ENCODE measurements around the gene KRI1. TPM values are rescaled to one million over a fixed set of nuclear protein-coding genes. Genes with fewer than 3 reads are reported as not detected.

KRI1 gene
- polyA plus RNA-seq, 3 donors = 3.9 to 21.0 (median 6.1) TPM

DNA sequence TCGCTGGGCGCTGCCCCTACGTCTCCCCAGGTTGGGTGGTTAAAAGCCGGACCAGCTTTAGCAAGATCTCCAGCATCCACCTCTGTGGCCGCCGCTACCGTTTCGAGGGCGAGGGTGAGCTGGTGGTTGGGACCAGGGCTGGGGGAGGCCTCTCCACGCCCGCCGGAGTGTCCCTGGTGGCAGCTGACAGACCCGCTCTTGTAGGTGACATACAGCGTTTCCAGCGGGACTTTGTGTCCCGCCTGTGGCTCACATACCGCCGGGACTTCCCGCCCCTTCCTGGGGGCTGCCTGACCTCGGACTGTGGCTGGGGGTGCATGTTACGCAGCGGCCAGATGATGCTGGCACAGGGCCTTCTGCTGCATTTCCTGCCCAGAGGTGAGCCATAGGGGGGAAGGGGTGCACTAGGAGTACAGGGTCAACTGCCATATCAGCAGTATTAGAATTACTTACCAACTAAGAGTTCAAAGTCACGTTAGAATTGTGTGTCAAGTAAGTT is 21.0 kb downstream of the KRI1 start:
- Histone ChIP-seq H3K27me3 (ENCODE audit: control insufficient read depth in 2 of 2, insufficient read depth in 2 of 2, low read length in 2 of 2) (no peaks in the 10 kb centered on the region), H3K9ac (ENCODE audit: insufficient read depth, low read length, poor library complexity, severe bottlenecking) (peak overlapping the region; percentile 88), H3K9me3 (replicated peaks in 1 of 2; ENCODE audit: control insufficient read depth in 1 of 2, insufficient read depth in 1 of 2, low read length in 2 of 2) (no peaks in the 10 kb centered on the region), H4K20me1 (ENCODE audit: insufficient read depth, low read length) (peaks cover 16% of the 10 kb centered on the region), H3K4me3 (replicated peaks in 1 of 3; ENCODE audit: low read depth in 2 of 3, low read length in 3 of 3) (peak overlapping the region in 2 of 3 experiments; percentile 80 to 95), H3K27ac (ENCODE audit: low read depth in 1 of 2, low read length in 2 of 2) (no peak overlapping the region), H2AFZ (ENCODE audit: insufficient read depth, low read depth, low read length, poor library complexity, severe bottlenecking) (no peak overlapping the region), H3K79me2 (ENCODE audit: insufficient read depth, low read length) (peaks cover 30% of the 10 kb centered on the region), H3K4me1 (ENCODE audit: control insufficient read depth in 1 of 2, insufficient read depth in 2 of 2, low read length in 2 of 2) (peaks cover 17 to 21% of the 10 kb centered on the region in 2 donors), H3K36me3 (replicated peaks in 1 of 2; ENCODE audit: control insufficient read depth in 1 of 2, insufficient read depth in 2 of 2, low read length in 2 of 2) (peaks cover 23 to 31% of the 10 kb centered on the region in 2 donors), H3K4me2 (replicated peaks; ENCODE audit: extremely low read depth, low read length, poor library complexity, severe bottlenecking) (peak overlapping the region; percentile 89)
- peaks cover 2 to 6% (median 3%) of the 10 kb centered on the region in 3 donors for H3K27me3 Mint-ChIP-seq (ENCODE audit: low read depth in 3 of 3)
- H3K4me3 Mint-ChIP-seq = peak overlapping the region; percentile 84 to 90
- H3K36me3 Mint-ChIP-seq = peaks cover 20 to 28% of the 10 kb centered on the region in 2 donors
- intact Hi-C loops (cut with micrococcal nuclease) = loop anchor here in 1 of 2 donors (2.0 to 5.0 kb wide), 2 partner anchors 16 to 152 kb away; no protein-coding TSS in a partner anchor
- 47% methylated on average over 16 of the region's 23 CpGs for WGBS (ENCODE audit: insufficient coverage)
- peak overlapping the region in 3 of 7 donors; percentile 72 to 89 (median 88) for H3K27ac Mint-ChIP-seq
- H3K4me1 Mint-ChIP-seq = peaks cover 18% of the 10 kb centered on the region
- no peak for TF ChIP-seq CTCF (IDR thresholded peaks at IDR 0.05)
- H3K9me3 Mint-ChIP-seq = peaks cover 0 to 3% (median 0%) of the 10 kb centered on the region in 7 donors
- no peak for DNase-seq

- H3K27me3 ChIP-seq (ENCODE audit: control insufficient read depth in 2 of 2, insufficient read depth in 2 of 2, low read length in 2 of 2) = no peaks in the 10 kb centered on the region
- H3K36me3 ChIP-seq (replicated peaks in 1 of 2; ENCODE audit: control insufficient read depth in 1 of 2, insufficient read depth in 2 of 2, low read length in 2 of 2) = peaks cover 21 to 26% of the 10 kb centered on the region in 2 donors
- Mint-ChIP-seq H3K36me3 (peaks cover 18 to 23% of the 10 kb centered on the region in 2 donors), H3K27ac (peak overlapping the region in 6 of 7 donors; percentile 35 to 89 (median 76)), H3K4me1 (peaks cover 21% of the 10 kb centered on the region), H3K9me3 (peaks cover 0 to 3% (median 0%) of the 10 kb centered on the region in 7 donors), H3K4me3 (peak overlapping the region; percentile 84 to 90), H3K27me3 (ENCODE audit: low read depth in 3 of 3) (peaks cover 2 to 6% (median 5%) of the 10 kb centered on the region in 3 donors)
- peak overlapping the region; percentile 95 for H2AFZ ChIP-seq (ENCODE audit: insufficient read depth, low read depth, low read length, poor library complexity, severe bottlenecking)
- peaks cover 30% of the 10 kb centered on the region for H3K79me2 ChIP-seq (ENCODE audit: insufficient read depth, low read length)
- peak overlapping the region; percentile 89 for H3K4me2 ChIP-seq (replicated peaks; ENCODE audit: extremely low read depth, low read length, poor library complexity, severe bottlenecking)
- WGBS (ENCODE audit: insufficient coverage) = 16% methylated on average over 9 of the region's 22 CpGs
- intact Hi-C loops (cut with micrococcal nuclease) = loop anchor here in 1 of 2 donors (2.0 to 5.0 kb wide), 2 partner anchors 17 to 153 kb away; no protein-coding TSS in a partner anchor
- H3K27ac ChIP-seq (ENCODE audit: low read depth in 1 of 2, low read length in 2 of 2) = peak overlapping the region; percentile 28 to 83
- H3K4me1 ChIP-seq (ENCODE audit: control insufficient read depth in 1 of 2, insufficient read depth in 2 of 2, low read length in 2 of 2) = peaks cover 19 to 27% of the 10 kb centered on the region in 2 donors
- no peak for TF ChIP-seq CTCF (IDR thresholded peaks at IDR 0.05)
- peaks cover 16% of the 10 kb centered on the region for H4K20me1 ChIP-seq (ENCODE audit: insufficient read depth, low read length)
- H3K4me3 ChIP-seq (replicated peaks in 1 of 3; ENCODE audit: low read depth in 2 of 3, low read length in 3 of 3) = peak overlapping the region; percentile 76 to 95 (median 80)
- peak overlapping the region; percentile 88 for H3K9ac ChIP-seq (ENCODE audit: insufficient read depth, low read length, poor library complexity, severe bottlenecking)
- H3K9me3 ChIP-seq (replicated peaks in 1 of 2; ENCODE audit: control insufficient read depth in 1 of 2, insufficient read depth in 1 of 2, low read length in 2 of 2) = no peaks in the 10 kb centered on the region
- no peak for DNase-seq
Measured at GRCh38 chr19:10544242-10544752, 21.5 kb downstream of the KRI1 start.

All from CD14-positive monocyte (primary cell).